ENCODE data around the gene SOHLH1. TPM values are rescaled to one million over a fixed set of nuclear protein-coding genes. Genes with fewer than 3 reads are reported as not detected.

The SOHLH1 gene
- total RNA-seq, 5 donors from 2014 or later (not counting 1 experiment from before 2014, with no cell fraction given): not detected

DNA sequence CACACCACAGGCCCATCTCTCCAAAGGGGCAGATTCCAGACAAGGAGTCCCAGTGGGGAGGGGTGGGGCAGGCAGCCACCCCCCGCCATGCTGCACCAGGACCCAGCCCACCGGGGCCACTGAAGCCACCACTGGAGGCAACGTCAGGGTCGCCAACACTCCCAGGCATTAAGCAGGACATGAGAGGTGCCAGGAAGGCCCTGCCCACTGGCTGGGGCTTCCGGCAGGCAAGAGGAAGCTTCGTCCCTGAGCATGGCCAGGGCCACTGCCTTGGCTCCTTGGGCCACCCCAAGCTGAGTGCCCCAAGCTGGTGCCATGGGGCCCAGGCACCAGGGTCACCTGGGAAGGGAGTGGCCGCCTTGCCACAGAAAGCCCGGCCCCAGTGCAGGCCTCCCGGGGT, 20.2 kb upstream of the SOHLH1 start:
- Histone ChIP-seq H3K9me3 (no peaks in the 10 kb centered on the region), H3K27me3 (replicated peaks in 1 of 2; ENCODE audit: control insufficient read depth in 2 of 2, extremely low read depth in 1 of 2, insufficient read depth in 2 of 2, low read length in 1 of 2) (peaks cover 10 to 59% of the 10 kb centered on the region in 2 experiments), H3K36me3 (ENCODE audit: control insufficient read depth in 2 of 2, extremely low read depth in 1 of 2, insufficient read depth in 1 of 2, low read length in 1 of 2) (no peaks in the 10 kb centered on the region), H3K4me1 (ENCODE audit: control insufficient read depth in 1 of 2, extremely low read depth in 1 of 2, insufficient read depth in 2 of 2, low read length in 2 of 2) (peaks cover 0 to 3% of the 10 kb centered on the region in 2 experiments), H3K27ac (ENCODE audit: low read length) (no peak overlapping the region), H3K4me3 (ENCODE audit: control insufficient read depth in 1 of 2, extremely low read depth in 1 of 2, low read length in 1 of 2) (no peak overlapping the region)
- POLR2A ChIA-PET: no interaction called here
- CTCF ChIA-PET: no interaction called here
- DNase-seq (no peak), ATAC-seq (replicated peaks in 1 of 4) (no peak)
- no peak overlapping the region for H3K27ac Mint-ChIP-seq
- H3K4me1 Mint-ChIP-seq: no peaks in the 10 kb centered on the region
- no peak overlapping the region for H3K4me3 Mint-ChIP-seq
- peaks cover 14 to 29% of the 10 kb centered on the region in 2 donors for H3K27me3 Mint-ChIP-seq
- H3K9me3 Mint-ChIP-seq: no peaks in the 10 kb centered on the region
- H3K36me3 Mint-ChIP-seq: no peaks in the 10 kb centered on the region
- 85% methylated on average over 9 of the region's 9 CpGs for WGBS (ENCODE audit: insufficient coverage)

DNA sequence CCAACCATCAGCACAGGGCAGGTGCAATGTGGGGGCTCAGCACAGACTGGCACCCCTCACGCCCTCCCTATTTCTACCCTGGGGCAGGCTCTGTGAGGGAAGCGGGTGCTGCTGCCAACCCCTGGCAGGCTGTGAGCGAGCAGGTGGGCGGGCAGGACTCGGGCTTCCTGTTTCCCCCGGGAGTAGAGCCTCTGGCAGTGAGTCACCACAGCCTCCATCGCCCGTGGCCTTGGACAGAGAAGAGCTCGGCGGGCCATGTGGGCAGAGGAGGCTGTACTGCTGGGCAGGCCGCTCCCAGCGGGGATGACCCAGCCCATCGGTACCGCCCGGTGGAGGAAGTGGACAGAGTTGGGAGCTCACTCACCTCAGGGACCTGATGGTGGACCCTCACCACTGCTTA, 19.3 kb upstream of the SOHLH1 start:
- Histone ChIP-seq H3K27ac (ENCODE audit: low read length) (no peak overlapping the region), H3K27me3 (replicated peaks in 1 of 2; ENCODE audit: control insufficient read depth in 2 of 2, extremely low read depth in 1 of 2, insufficient read depth in 2 of 2, low read length in 1 of 2) (peaks cover 10 to 65% of the 10 kb centered on the region in 2 experiments), H3K4me1 (ENCODE audit: control insufficient read depth in 1 of 2, extremely low read depth in 1 of 2, insufficient read depth in 2 of 2, low read length in 2 of 2) (peaks cover 0 to 3% of the 10 kb centered on the region in 2 experiments), H3K4me3 (ENCODE audit: control insufficient read depth in 1 of 2, extremely low read depth in 1 of 2, low read length in 1 of 2) (no peak overlapping the region), H3K9me3 (no peaks in the 10 kb centered on the region), H3K36me3 (ENCODE audit: control insufficient read depth in 2 of 2, extremely low read depth in 1 of 2, insufficient read depth in 1 of 2, low read length in 1 of 2) (no peaks in the 10 kb centered on the region)
- DNase-seq (no peak), ATAC-seq (replicated peaks in 1 of 4) (no peak)
- WGBS (ENCODE audit: insufficient coverage): 59% methylated on average over 11 of the region's 15 CpGs
- Mint-ChIP-seq H3K27ac (no peak overlapping the region), H3K4me1 (no peaks in the 10 kb centered on the region), H3K36me3 (no peaks in the 10 kb centered on the region), H3K4me3 (no peak overlapping the region), H3K27me3 (peaks cover 17 to 32% of the 10 kb centered on the region in 2 donors), H3K9me3 (no peaks in the 10 kb centered on the region)
- CTCF ChIA-PET: no interaction called here
- POLR2A ChIA-PET: no interaction called here

DNA sequence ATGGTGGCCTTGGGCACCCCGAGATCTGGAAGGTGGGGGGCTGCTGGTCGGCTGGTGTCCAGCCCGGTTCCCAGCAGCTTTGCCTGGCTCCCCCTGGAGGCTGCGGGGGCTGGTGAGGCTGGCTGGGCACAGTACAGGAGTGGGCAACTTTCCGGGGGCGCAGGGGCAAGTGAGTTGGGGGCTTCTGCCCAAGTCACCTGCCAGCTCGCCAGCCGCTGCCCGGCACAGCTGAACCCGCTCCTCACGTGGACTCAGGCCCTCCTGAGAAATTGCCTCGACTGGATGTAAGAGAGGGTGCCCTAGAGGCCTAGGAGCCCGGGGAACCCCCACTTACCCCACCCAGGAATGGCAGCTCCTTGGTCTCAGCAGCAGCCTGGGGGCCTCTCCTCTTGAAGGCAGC, 18.1 kb upstream of the SOHLH1 start:
- CTCF ChIA-PET: no interaction called here
- Histone ChIP-seq H3K27ac (ENCODE audit: low read length) (no peak overlapping the region), H3K27me3 (replicated peaks in 1 of 2; ENCODE audit: control insufficient read depth in 2 of 2, extremely low read depth in 1 of 2, insufficient read depth in 2 of 2, low read length in 1 of 2) (peaks cover 11 to 71% of the 10 kb centered on the region in 2 experiments), H3K9me3 (no peaks in the 10 kb centered on the region), H3K36me3 (ENCODE audit: control insufficient read depth in 2 of 2, extremely low read depth in 1 of 2, insufficient read depth in 1 of 2, low read length in 1 of 2) (no peaks in the 10 kb centered on the region), H3K4me3 (ENCODE audit: control insufficient read depth in 1 of 2, extremely low read depth in 1 of 2, low read length in 1 of 2) (no peak overlapping the region), H3K4me1 (ENCODE audit: control insufficient read depth in 1 of 2, extremely low read depth in 1 of 2, insufficient read depth in 2 of 2, low read length in 2 of 2) (peaks cover 0 to 3% of the 10 kb centered on the region in 2 experiments)
- DNase-seq (no peak), ATAC-seq (replicated peaks in 1 of 4) (no peak)
- WGBS (ENCODE audit: insufficient coverage): 87% methylated on average over 10 of the region's 13 CpGs
- Mint-ChIP-seq H3K4me1 (no peaks in the 10 kb centered on the region), H3K27me3 (peaks cover 17 to 40% of the 10 kb centered on the region in 2 donors), H3K4me3 (no peak overlapping the region), H3K36me3 (no peaks in the 10 kb centered on the region), H3K9me3 (no peaks in the 10 kb centered on the region), H3K27ac (no peak overlapping the region)
- POLR2A ChIA-PET: no interaction called here

DNA sequence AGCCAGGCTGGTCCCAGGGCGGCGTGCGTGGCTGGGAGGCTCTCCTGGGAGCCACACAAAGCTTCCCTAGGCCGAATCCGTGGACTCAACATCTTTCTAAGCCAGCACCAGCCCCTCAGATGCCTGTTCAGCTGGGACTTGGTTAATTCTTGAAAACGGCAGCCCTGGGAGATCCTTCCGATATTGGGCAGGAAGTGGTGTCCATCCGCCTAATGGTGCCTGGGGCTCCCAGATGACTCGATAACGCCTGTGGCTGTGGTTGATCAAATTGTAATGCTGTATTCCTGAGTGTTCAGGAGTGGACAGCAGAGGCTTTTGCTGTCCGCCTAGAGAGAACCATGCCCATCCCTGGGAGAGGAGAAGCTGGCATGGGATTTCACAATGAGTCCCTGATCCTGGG, 16.8 kb upstream of the SOHLH1 start:
- peaks cover 0 to 3% of the 10 kb centered on the region in 2 experiments for H3K4me1 ChIP-seq (ENCODE audit: control insufficient read depth in 1 of 2, extremely low read depth in 1 of 2, insufficient read depth in 2 of 2, low read length in 2 of 2)
- WGBS (ENCODE audit: insufficient coverage): 70% methylated on average over 6 of the region's 11 CpGs
- ATAC-seq (replicated peaks in 1 of 4) (no peak), DNase-seq (no peak)
- no peaks in the 10 kb centered on the region for H3K36me3 Mint-ChIP-seq
- ChIA-PET CTCF (no interaction called here), POLR2A (no interaction called here)
- no peak overlapping the region for H3K27ac Mint-ChIP-seq
- no peak overlapping the region for H3K4me3 ChIP-seq (ENCODE audit: control insufficient read depth in 1 of 2, extremely low read depth in 1 of 2, low read length in 1 of 2)
- H3K27me3 ChIP-seq (replicated peaks in 1 of 2; ENCODE audit: control insufficient read depth in 2 of 2, extremely low read depth in 1 of 2, insufficient read depth in 2 of 2, low read length in 1 of 2): peaks cover 11 to 83% of the 10 kb centered on the region in 2 experiments
- H3K9me3 Mint-ChIP-seq: no peaks in the 10 kb centered on the region
- peaks cover 23 to 44% of the 10 kb centered on the region in 2 donors for H3K27me3 Mint-ChIP-seq
- H3K36me3 ChIP-seq (ENCODE audit: control insufficient read depth in 2 of 2, extremely low read depth in 1 of 2, insufficient read depth in 1 of 2, low read length in 1 of 2): no peaks in the 10 kb centered on the region
- no peaks in the 10 kb centered on the region for H3K9me3 ChIP-seq
- H3K4me1 Mint-ChIP-seq: no peaks in the 10 kb centered on the region
- no peak overlapping the region for H3K4me3 Mint-ChIP-seq
- no peak overlapping the region for H3K27ac ChIP-seq (ENCODE audit: low read length)

DNA sequence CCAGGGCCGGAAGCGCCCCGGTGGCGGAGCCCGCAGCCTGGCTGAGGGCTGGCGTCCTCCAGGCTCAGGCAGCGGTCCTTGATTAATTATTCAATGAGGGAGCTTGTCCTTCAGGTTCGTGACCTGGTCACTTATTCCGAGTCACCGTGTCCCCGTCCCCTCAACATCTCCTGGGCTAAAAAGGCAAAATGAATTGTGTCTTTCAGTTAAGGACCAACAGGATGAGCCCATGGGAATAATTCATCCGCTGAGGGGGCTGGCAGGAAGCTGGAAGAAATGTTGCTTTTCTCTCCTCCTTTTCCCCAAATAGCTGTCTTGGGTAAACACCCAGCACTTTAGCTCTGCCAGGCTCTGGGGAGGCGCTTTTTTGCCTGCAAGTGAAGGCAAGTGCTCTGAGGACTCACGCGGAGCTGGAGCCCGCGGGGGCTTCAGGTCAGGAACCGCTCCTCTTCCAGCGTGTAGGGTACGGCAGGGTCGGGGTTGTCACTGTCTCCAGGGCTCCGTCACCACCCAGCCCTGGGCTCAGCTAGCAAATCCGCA, 15.8 kb upstream of the SOHLH1 start:
- H3K4me3 ChIP-seq (ENCODE audit: control insufficient read depth in 1 of 2, extremely low read depth in 1 of 2, low read length in 1 of 2): no peak overlapping the region
- CTCF ChIA-PET: no interaction called here
- H3K9me3 ChIP-seq: no peaks in the 10 kb centered on the region
- POLR2A ChIA-PET: no interaction called here
- ATAC-seq (replicated peaks in 1 of 4) (no peak), DNase-seq (no peak)
- H3K4me1 ChIP-seq (ENCODE audit: control insufficient read depth in 1 of 2, extremely low read depth in 1 of 2, insufficient read depth in 2 of 2, low read length in 2 of 2): peaks cover 0 to 3% of the 10 kb centered on the region in 2 experiments
- 37% methylated on average over 14 of the region's 23 CpGs for WGBS (ENCODE audit: insufficient coverage)
- H3K27me3 ChIP-seq (replicated peaks in 1 of 2; ENCODE audit: control insufficient read depth in 2 of 2, extremely low read depth in 1 of 2, insufficient read depth in 2 of 2, low read length in 1 of 2): peaks cover 11 to 81% of the 10 kb centered on the region in 2 experiments
- no peaks in the 10 kb centered on the region for H3K36me3 ChIP-seq (ENCODE audit: control insufficient read depth in 2 of 2, extremely low read depth in 1 of 2, insufficient read depth in 1 of 2, low read length in 1 of 2)
- H3K4me1 Mint-ChIP-seq: no peaks in the 10 kb centered on the region
- H3K27ac Mint-ChIP-seq: no peak overlapping the region
- peaks cover 23 to 44% of the 10 kb centered on the region in 2 donors for H3K27me3 Mint-ChIP-seq
- no peaks in the 10 kb centered on the region for H3K36me3 Mint-ChIP-seq
- no peak overlapping the region for H3K4me3 Mint-ChIP-seq
- no peak overlapping the region for H3K27ac ChIP-seq (ENCODE audit: low read length)
- H3K9me3 Mint-ChIP-seq: no peaks in the 10 kb centered on the region

DNA sequence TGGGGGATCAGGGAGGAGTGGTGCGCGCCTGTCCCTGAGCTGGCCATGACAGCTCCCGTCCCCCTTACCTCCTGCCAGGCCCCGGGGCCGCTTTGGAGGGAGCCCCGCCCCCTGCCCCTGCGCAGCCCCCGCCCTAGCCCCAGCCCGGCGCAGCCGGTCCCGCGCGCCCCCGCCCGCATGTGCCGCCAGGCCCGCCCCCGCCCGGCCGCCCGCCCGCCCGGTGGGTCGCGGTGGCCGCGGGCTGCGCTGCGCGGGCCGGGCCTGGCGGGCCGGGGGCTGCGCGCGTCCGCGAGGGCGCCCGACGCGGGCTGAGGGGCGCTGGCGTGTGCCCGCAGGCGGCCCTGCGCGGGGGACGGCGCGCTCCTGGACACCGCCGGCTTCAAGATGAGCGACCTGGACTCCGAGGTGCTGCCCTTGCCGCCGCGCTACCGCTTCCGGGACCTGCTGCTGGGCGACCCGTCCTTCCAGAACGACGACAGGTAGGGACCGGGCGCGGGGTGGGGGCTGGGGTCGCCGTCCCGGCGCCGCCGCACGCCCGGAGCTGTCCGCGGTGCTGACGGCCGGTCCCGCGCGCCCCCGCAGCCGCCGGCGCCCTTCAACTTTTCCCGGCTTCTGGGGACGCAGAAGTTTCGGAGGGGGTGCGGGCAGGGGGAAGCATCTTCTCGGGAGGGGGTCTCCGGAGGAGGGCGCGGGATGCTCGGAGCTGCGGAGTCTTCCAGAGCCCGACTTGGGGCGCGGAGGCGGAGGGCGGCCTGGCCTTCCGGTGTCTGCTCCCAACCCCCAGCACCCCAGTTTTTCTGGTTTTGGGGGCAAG, 15.2 kb upstream of the SOHLH1 start:
- DNase-seq: no peak
- Mint-ChIP-seq H3K27me3 (peaks cover 27 to 44% of the 10 kb centered on the region in 2 donors), H3K27ac (no peak overlapping the region), H3K9me3 (no peaks in the 10 kb centered on the region), H3K4me1 (no peaks in the 10 kb centered on the region), H3K4me3 (no peak overlapping the region), H3K36me3 (no peaks in the 10 kb centered on the region)
- Histone ChIP-seq H3K27ac (ENCODE audit: low read length) (no peak overlapping the region), H3K4me3 (ENCODE audit: control insufficient read depth in 1 of 2, extremely low read depth in 1 of 2, low read length in 1 of 2) (no peak overlapping the region), H3K27me3 (replicated peaks in 1 of 2; ENCODE audit: control insufficient read depth in 2 of 2, extremely low read depth in 1 of 2, insufficient read depth in 2 of 2, low read length in 1 of 2) (peaks cover 11 to 77% of the 10 kb centered on the region in 2 experiments), H3K4me1 (ENCODE audit: control insufficient read depth in 1 of 2, extremely low read depth in 1 of 2, insufficient read depth in 2 of 2, low read length in 2 of 2) (peaks cover 0 to 3% of the 10 kb centered on the region in 2 experiments), H3K36me3 (ENCODE audit: control insufficient read depth in 2 of 2, extremely low read depth in 1 of 2, insufficient read depth in 1 of 2, low read length in 1 of 2) (no peaks in the 10 kb centered on the region), H3K9me3 (no peaks in the 10 kb centered on the region)
- ChIA-PET CTCF (no interaction called here), POLR2A (no interaction called here)
- no peak for ATAC-seq (replicated peaks in 1 of 4)
- 8% methylated on average over 87 of the region's 103 CpGs for WGBS (ENCODE audit: insufficient coverage)

Measured in T-cell (primary cell).